Head of caudate nucleus (tissue), 42 donors: Measurements from ENCODE around the gene TGM4.

Experiments used
- DNase-seq, 42 donors: peaks; one replicate each; pipeline versions ENCODE4 v3.0.0 to v3.0.0-alpha.2; 2020 to 2021; ENCODE audit warnings: mixed read lengths in 7 of 42
- intact Hi-C: fragments of 100-400 bp; cut with DNase I; formaldehyde crosslinking; loops from one replicate; pipeline ENCODE4 v1.15.0; 2022

The TGM4 gene

DNA sequence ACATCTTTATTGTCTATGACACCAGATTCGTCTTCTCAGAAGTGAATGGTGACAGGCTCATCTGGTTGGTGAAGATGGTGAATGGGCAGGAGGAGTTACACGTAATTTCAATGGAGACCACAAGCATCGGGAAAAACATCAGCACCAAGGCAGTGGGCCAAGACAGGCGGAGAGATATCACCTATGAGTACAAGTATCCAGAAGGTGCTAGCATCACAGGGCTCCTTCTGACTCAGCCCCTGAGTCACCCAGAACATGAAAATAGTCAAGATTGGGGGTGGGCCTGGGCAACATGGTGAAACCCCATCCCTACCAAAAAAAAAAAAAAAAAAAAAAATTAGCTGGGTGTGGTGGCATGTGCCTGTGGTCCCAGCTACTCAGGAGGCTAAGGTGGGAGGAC lies 32.6 kb downstream of the TGM4 start:
- intact Hi-C loops = no loop called here
- no peak for DNase-seq

- intact Hi-C loops = no loop called here
- no peak for DNase-seq
These were observed 33.2 kb downstream of the TGM4 start for GRCh38 chr3:44907612-44908011.

DNA sequence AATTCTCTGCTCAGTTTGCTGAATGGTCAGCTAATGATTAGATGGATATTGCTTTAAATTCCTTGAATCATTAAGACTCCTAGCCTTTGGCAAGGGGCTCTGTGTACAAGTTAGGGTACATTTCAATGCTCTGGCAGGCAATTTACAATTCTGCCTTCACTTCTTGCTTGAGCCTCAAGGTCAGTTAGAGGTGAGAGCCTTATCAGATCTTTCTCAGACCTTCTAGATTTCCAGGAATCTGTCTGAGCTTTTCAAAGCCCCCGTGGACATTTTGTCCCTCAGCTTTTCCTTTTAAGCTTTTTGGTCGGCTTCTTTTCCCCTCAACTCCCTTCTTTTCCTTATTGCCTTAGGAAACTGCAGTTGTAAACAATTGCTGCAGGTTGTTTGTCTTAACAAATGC lies 34.7 kb downstream of the TGM4 start:
- intact Hi-C loops = no loop called here
- DNase-seq = no peak

GRCh38 chr3:44910693-44911092 lies 36.3 kb downstream of the TGM4 start:
- DNase-seq = no peak
- intact Hi-C loops = loop anchor here (10.0 kb wide), 1 partner anchor 376 kb away; no protein-coding TSS in a partner anchor

- DNase-seq = peak; percentile 30 to 86 (median 70)
- intact Hi-C loops = loop anchor here (10.0 kb wide), 1 partner anchor 379 kb away; no protein-coding TSS in a partner anchor
These were observed 39.6 kb downstream of the TGM4 start for GRCh38 chr3:44913868-44914468.

- intact Hi-C loops = loop anchor here (10.0 kb wide), 1 partner anchor 380 kb away; no protein-coding TSS in a partner anchor
- DNase-seq = peak in 2 of 42 donors; percentile 16 to 20
These were observed 40.5 kb downstream of the TGM4 start for GRCh38 chr3:44914936-44915335.

DNA sequence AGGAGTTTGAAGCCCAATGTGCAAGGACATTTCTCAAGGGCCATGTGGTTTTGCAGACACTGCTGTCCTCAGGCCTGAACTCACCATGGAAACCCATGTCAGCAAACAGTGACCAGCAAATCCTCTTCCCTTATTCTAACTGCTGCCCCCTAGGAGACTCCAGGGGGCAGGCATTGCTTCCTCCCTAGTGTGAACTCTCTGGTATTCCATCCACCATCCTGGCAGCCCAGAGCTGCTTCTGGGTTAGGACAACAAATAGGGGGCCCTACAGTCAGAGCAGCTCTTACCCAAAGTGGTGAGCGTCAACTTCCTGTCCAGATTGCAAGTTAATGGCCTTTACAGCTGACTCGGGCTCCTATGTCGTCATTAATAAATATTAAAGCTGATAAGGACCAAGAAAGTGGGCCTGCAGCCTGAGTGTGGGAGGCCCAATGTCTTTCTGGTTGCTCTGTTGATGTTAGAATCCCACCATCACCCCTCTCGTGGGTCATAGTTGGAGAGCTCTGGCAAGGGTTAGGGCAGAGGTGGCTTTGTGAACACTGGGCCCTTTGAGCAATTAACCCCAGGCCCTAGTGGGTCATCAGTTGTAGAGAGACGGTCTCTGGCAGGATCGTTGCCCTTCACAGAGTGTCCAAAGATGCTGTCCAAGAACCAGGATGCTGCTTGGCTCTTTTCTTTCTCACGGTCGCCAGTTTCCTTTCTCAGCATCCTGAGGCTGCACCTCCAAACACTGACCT lies 41.5 kb downstream of the TGM4 start:
- DNase-seq = no peak
- intact Hi-C loops = loop anchor here (10.0 kb wide), 1 partner anchor 381 kb away; no protein-coding TSS in a partner anchor

GRCh38 chr3:44918087-44918486 lies 43.7 kb downstream of the TGM4 start:
- intact Hi-C loops = loop anchor here (10.0 kb wide), 1 partner anchor 383 kb away; no protein-coding TSS in a partner anchor
- no peak for DNase-seq

- no peak for DNase-seq
- intact Hi-C loops = loop anchor here (10.0 kb wide), 1 partner anchor 384 kb away; no protein-coding TSS in a partner anchor
These were observed 44.2 kb downstream of the TGM4 start for GRCh38 chr3:44918581-44918980.

DNA sequence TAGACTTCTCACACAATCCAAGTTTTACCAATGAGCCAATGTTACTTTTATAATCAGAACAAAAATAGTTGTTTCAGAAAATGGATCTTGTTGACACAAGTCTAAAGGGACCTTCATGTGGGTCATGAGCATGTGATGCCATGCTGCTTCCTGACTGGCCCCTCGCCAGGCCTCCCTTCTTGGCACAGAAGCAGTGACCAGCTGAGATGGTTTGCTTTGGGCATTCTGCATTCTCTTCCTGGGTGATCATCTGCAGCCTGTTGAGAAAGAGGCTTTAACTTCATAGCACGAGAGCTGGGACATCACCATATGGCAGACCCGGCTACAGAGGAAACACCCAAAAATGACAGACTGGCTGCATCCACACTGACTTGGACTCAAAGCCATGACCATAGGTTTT lies 45.7 kb downstream of the TGM4 start:
- intact Hi-C loops = no loop called here
- peak in 7 of 42 donors; percentile 7 to 49 (median 31) for DNase-seq

DNA sequence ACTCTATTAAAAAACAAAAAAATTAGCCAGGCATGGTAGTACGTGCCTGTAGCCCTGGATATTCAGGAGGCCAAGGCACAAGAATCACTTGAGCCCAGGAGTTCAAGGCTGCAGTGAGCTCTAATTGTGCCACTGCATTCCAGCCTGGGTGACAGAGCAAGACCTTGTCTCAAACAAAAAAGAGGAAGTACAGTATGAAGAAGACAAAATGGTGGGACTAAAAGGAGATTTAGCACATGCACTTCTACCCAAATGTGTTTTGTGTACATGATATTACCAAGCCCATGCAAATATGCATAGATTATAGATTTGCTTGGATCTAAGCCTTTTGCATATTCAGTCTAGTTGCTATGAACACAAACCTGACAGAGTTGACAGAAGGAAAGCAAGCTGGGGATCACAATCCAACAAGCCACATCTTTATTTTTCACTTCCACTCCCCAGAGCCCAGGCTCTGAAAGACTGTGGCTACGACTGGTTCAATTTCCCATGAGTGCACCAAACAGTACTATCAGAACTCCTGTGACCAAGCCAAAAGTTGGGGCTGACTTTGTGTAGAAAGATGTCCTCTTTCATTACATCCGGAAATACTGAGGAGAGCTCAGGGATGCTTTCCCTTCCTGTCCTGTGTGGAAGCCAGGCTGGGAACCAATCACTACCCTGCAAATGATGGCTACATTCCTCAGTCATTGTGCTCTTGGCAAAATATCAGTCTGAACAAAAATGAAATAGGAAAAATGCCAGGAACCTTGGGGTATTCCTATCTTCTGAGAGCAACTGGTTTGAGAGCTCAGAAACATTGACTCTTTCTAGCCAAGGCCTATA lies 49.4 kb downstream of the TGM4 start:
- no peak for DNase-seq
- intact Hi-C loops = no loop called here

DNA sequence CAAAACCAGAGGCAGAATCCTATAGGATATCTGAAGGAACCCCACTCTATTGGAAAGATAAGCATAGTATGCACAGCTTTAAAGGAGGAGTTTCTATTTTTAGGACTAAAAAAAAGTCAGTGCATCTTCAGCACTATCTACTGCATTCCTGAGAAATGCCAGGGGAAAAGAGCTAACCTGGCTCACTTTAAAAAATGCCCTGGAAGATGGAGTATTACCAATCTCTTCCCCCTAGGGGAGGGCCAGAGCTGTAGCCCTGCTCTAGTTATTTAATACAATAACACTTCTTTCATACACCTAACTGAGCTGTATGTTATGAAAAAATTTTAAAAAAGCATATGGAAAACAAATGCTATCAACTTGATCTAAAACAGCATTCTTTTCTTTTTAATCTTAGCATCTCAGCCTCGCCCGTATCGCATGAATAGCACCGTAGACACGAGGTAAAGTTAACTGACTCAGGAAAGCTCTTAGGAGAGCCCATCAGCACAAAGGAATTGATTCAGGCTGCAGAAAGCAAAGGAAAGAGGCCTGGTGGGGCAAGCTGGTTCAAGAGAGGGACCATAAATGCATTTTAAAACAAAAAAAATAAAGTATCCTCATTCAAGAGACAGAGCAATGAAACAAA lies 50.2 kb downstream of the TGM4 start:
- DNase-seq = no peak
- intact Hi-C loops = no loop called here

DNA sequence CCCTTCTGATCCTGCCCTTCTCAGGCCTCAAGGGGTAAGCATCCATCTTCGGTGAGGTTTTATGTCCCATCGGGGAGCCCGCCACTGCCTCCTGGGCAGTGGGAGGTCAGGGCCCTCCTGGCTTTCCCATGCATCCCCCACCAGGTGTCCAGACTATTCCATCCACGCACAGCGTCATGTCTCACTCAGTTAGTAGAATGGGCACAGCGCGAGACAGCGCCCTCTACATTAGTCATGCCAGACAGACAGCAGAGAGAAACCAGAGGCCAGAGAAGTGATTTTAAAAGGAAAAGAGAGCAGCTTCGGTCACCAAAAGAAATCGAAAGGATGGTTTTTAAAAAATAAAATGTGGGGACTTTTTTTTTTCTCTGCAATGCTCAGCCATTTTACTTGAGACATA lies 51.8 kb downstream of the TGM4 start:
- intact Hi-C loops = no loop called here
- DNase-seq = no peak

DNA sequence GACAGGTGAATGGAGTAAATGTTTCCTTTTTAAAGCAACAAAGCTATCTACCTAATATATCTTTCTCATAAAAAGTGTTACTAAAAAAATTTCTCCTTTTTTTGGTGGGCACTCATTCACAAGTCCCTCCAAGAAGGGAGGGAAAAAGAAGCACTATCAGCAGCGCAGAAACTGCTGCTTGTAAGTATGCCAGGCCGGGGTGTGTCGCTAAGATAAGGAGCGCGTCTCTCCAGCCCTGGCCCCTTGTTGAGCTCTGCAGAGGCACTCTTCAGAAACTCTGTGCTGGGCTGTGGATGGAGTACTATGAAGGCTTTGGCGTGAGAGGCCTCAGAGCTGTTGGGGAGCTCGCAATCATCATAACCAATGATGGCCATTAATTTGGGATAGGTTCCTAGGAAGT lies 52.5 kb downstream of the TGM4 start:
- no peak for DNase-seq
- intact Hi-C loops = no loop called here

DNA sequence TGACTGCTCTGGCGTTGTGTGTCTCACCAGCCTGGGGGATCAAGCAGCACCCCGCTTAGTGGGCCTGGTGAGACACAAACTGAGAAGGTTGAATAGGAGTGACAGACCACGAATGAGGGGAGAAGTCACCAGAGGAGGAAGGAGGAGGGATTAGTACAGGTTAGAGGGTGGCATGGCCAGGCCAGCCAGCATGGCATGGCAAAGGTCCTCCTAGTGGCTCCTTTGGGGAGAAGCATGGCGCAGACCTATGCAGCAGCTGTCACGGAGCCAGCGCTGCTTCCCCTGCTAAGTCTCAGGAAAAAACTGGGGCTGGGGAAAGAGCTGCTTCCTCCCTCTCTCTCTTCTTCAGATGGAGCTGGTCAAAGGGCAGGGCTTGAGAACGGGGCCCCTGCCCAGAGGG lies 53.0 kb downstream of the TGM4 start:
- intact Hi-C loops = no loop called here
- DNase-seq = no peak

DNA sequence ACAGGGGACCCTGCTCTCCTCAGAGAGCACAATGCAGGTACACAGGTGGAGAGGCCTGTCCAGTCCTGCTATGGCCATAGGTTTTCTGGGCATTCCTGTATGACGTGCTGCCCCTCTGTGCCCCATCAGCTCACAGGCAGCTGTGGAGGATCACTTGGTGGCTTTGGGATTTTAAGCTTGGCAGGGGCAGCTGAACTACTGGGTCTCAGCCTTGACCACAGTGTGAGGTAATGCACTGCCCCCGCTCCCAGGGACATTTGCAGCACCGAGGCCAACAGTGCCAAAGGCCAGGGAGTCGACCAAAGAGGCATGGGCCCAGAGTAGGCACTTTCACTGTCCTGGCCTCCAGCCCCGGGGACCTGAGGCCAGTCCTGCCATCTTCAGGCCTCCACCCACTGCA lies 55.4 kb downstream of the TGM4 start:
- intact Hi-C loops = no loop called here
- no peak for DNase-seq

- intact Hi-C loops = no loop called here
- DNase-seq = no peak
These were observed 56.5 kb downstream of the TGM4 start for GRCh38 chr3:44930911-44931310.

DNA sequence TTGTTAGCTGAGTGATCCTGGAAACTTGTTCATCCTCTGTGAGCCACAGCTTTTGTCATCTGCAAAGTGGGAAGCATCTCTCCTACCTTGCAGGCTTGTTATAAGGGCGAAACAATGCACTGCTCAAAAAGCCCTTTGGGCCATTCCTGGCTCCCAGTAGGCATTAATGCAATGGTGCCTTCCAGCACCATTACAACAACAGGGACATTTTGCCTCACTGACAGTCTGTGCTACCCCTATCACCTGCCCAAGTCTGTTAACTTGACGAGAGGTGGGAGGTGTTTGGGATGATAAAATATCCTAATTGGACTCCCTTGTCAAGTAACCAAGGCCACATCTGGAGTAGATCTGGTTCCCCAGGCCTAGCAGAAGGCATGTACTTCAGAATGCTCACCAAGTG lies 57.4 kb downstream of the TGM4 start:
- intact Hi-C loops = no loop called here
- no peak for DNase-seq

DNA sequence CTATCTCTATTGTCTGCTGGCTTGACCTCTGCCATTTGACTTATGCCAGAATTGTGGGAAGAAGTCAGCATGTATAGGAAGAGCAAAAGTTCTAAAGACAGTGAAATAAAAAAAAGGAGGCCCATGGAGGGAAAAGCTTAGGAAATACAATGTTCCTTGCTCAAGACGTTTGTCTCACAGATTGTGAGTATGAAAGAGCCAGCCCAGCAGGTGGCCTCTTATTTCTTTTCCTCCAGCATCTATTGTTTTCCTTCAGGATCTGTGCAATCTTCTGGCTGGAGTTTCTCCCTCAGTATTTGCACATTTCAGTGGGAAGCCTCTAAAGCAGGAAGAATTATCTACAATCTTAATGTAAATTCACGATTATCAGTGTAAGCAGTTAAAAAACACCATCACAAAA lies 57.9 kb downstream of the TGM4 start:
- intact Hi-C loops = no loop called here
- no peak for DNase-seq
